Stimulated activated CD8-positive, alpha-beta memory T cell treated with anti-CD3 and anti-CD28 coated beads, Interleukin-12 subunit alpha, Interleukin-12 subunit beta, amount 100 ng/mL, for 1 hour (primary cell): ENCODE measurements around the gene INPP4A.

ENCODE experiments used
- DNase-seq: peaks from one replicate; pipeline ENCODE4 v3.0.0-alpha.2; 2020; ENCODE audit warnings: low read depth

INPP4A gene

GRCh38 chr2:98460573-98461497, 16.2 kb downstream of the INPP4A start:
- DNase-seq: no peak

- no peak for DNase-seq
These were observed 16.9 kb downstream of the INPP4A start for GRCh38 chr2:98461498-98462049.

GRCh38 chr2:98463081-98463481, 18.4 kb downstream of the INPP4A start:
- no peak for DNase-seq

GRCh38 chr2:98463551-98463971, 18.9 kb downstream of the INPP4A start:
- no peak for DNase-seq

GRCh38 chr2:98463988-98464771, 19.5 kb downstream of the INPP4A start:
- no peak for DNase-seq

GRCh38 chr2:98464772-98465310, 20.2 kb downstream of the INPP4A start:
- no peak for DNase-seq

GRCh38 chr2:98465456-98466226, 21.0 kb downstream of the INPP4A start:
- peak; percentile 62 for DNase-seq

GRCh38 chr2:98467082-98467536, 22.5 kb downstream of the INPP4A start:
- DNase-seq: no peak

- DNase-seq: no peak
These were observed 23.0 kb downstream of the INPP4A start for GRCh38 chr2:98467652-98468051.

GRCh38 chr2:98468621-98469236, 24.1 kb downstream of the INPP4A start:
- DNase-seq: no peak

- no peak for DNase-seq
These were observed 25.3 kb downstream of the INPP4A start for GRCh38 chr2:98469862-98470544.

- DNase-seq: no peak
These were observed 26.2 kb downstream of the INPP4A start for GRCh38 chr2:98470851-98471255.

GRCh38 chr2:98471402-98472131, 26.9 kb downstream of the INPP4A start:
- no peak for DNase-seq

- no peak for DNase-seq
These were observed 27.5 kb downstream of the INPP4A start for GRCh38 chr2:98472132-98472650.

- DNase-seq: no peak
These were observed 28.5 kb downstream of the INPP4A start for GRCh38 chr2:98472961-98473746.

- no peak for DNase-seq
These were observed 29.5 kb downstream of the INPP4A start for GRCh38 chr2:98473995-98474780.

- DNase-seq: no peak
These were observed 30.4 kb downstream of the INPP4A start for GRCh38 chr2:98474979-98475632.
